ENCODE measurements around the gene GJB6.

Gene GJB6

GRCh38 chr13:20185366-20186056 is 46.6 kb downstream of the GJB6 start:
- DNase-seq: no peak

GRCh38 chr13:20182231-20182846 is 49.8 kb downstream of the GJB6 start:
- DNase-seq: peak in 1 of 4 experiments; percentile 17

- no peak for DNase-seq
Measured at GRCh38 chr13:20181188-20181587, 50.9 kb downstream of the GJB6 start.

GRCh38 chr13:20178156-20178555 is 54.0 kb downstream of the GJB6 start:
- no peak for DNase-seq

GRCh38 chr13:20177049-20177831 is 54.9 kb downstream of the GJB6 start:
- no peak for DNase-seq

- DNase-seq: no peak
Measured at GRCh38 chr13:20175907-20176652, 56.0 kb downstream of the GJB6 start.

- no peak for DNase-seq
Measured at GRCh38 chr13:20175406-20175794, 56.7 kb downstream of the GJB6 start.

- peak in 1 of 4 experiments; percentile 17 for DNase-seq
Measured at GRCh38 chr13:20174656-20175405, 57.3 kb downstream of the GJB6 start.

GRCh38 chr13:20173116-20173746 is 58.9 kb downstream of the GJB6 start:
- DNase-seq: no peak
